Transverse colon (tissue), 4 donors: ENCODE measurements around the gene SLC6A17. TPM values are rescaled to one million over a fixed set of nuclear protein-coding genes. Genes with fewer than 3 reads are reported as not detected.

ENCODE experiments used
- DNase-seq: peaks from one replicate; pipeline ENCODE4 v3.0.0-alpha.2; 2019
- H3K27ac ChIP-seq, 4 donors: fragments of 200-600 bp; sonication (generic); 2 replicates each; pipeline ENCODE4 v1.5.1; 2016 to 2018; ENCODE audit warnings: inconsistent platforms in 4 of 4
- H3K27me3 ChIP-seq: fragments of 200-600 bp; sonication (generic); 2 replicates; pipeline ENCODE4 v1.5.1; 2017; ENCODE audit warnings: inconsistent platforms
- H3K36me3 ChIP-seq, 4 donors: fragments of 200-600 bp; sonication (generic); 2 replicates each; pipeline ENCODE4 v1.5.1; 2017 to 2019; ENCODE audit warnings: inconsistent platforms in 4 of 4
- H3K4me1 ChIP-seq, 4 donors: fragments of 200-600 bp; sonication (generic); 2 replicates each; pipeline ENCODE4 v1.5.1; 2017 to 2020; ENCODE audit warnings: inconsistent platforms in 4 of 4
- H3K4me3 ChIP-seq, 4 donors: fragments of 200-600 bp; sonication (generic); 1 replicate in 1 of 4; 2 replicates in 3 of 4; pipeline versions ENCODE4 v1.5.1 to v1.6.1; 2017 to 2019; ENCODE audit warnings: inconsistent platforms in 4 of 4
- H3K9me3 ChIP-seq, 2 donors: fragments of 200-600 bp; sonication (generic); 2 replicates each; pipeline ENCODE4 v1.5.1; 2017 to 2019; ENCODE audit warnings: inconsistent platforms in 2 of 2
- EP300 ChIP-seq: sonication (generic); formaldehyde crosslinking; IDR thresholded peaks from one replicate; pipeline ENCODE4 v1.6.1; 2017; ENCODE audit warnings: antibody characterized with exemption, low read depth
- POLR2A ChIP-seq: fragments of 450-650 bp; IDR thresholded peaks from one replicate; pipeline ENCODE4 v1.6.1; 2016; ENCODE audit warnings: antibody characterized with exemption, mild to moderate bottlenecking, moderate library complexity
- POLR2AphosphoS5 ChIP-seq, 3 donors: sonication (generic); formaldehyde crosslinking; IDR thresholded peaks; one replicate each; pipeline ENCODE4 v1.6.1; 2016; ENCODE audit warnings: antibody characterized with exemption in 3 of 3
- WGBS, 2 donors: methylation state at CpG; one replicate each; pipeline ENCODE4 v1.1.5; 2018; ENCODE audit warnings: low coverage in 1 of 2; 5-methylcytosine and 5-hydroxymethylcytosine counted together
- in situ Hi-C, 4 donors: fragments of 200-750 bp; cut with MboI; loops; one replicate each; pipeline versions ENCODE4 v1.15.0 to v1.15.1; 2017; ENCODE audit warnings: low sequenced_read_pairs in 3 of 4, low pct_ligation_motif_present in 1 of 4, low pct_unique_long_range_greater_than_20kb in 1 of 4
- intact Hi-C: fragments of 100-400 bp; cut with DNase I; formaldehyde crosslinking; loops from one replicate; pipeline ENCODE4 v1.15.1; 2023; ENCODE audit warnings: low total_unique reads
- total RNA-seq, 4 donors: library from RNA; depleted of rRNA; stranded (reverse); fragments of >200 nt; gene quantifications; one replicate each; pipeline ENCODE4 v1.1.0, GENCODE V29; 2016
- TF ChIP-seq, protein P1 (sequence below), 5 experiments: fragments of 200-600 bp in 3 of 5; fragments of 450-650 bp in 2 of 5; sonication (generic) in 3 of 5; IDR thresholded peaks; 1 replicate in 2 of 5; 2 replicates in 3 of 5; pipeline ENCODE4 v1.5.1; 2016 to 2017; ENCODE audit warnings: antibody characterized with exemption in 5 of 5, inconsistent platforms in 3 of 5, mild to moderate bottlenecking in 2 of 5, moderate library complexity in 1 of 5

Gene SLC6A17
- total RNA-seq, 4 donors from 2014 or later, result under 0.01 to 0.37 (median 0.14) TPM; not detected in 1

DNA sequence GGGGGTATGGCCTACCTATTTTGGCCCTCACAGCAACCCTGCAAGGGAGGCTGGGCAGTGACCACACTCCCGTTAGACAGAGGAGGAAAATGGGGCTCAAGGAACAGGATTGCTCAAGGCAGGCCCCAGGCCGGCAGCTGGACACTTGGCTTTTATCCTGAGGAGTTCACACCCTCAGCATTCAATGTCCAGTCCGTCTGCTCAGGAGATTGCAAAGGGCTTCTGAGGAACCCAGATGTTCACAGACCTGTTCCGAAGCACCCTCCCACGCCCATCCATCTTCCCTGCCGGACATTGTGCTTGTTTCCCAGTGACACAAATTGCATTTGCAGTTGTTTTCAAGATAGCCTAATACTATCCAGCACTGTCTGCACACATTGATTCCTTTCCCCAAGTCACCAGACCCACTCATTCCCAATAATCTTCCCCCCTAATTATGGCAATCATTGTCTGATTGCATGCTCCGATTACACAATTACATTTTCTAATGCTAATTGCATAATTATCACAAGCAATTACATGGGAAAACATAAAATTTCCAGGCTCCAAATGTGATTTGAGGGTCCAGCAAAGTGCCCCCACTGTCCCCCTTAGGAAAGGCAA, 42.3 kb upstream of the SLC6A17 start:
- no peaks in the 10 kb centered on the region for H3K9me3 ChIP-seq
- H3K4me1 ChIP-seq, result no peaks in the 10 kb centered on the region
- TF ChIP-seq, protein P1, sequence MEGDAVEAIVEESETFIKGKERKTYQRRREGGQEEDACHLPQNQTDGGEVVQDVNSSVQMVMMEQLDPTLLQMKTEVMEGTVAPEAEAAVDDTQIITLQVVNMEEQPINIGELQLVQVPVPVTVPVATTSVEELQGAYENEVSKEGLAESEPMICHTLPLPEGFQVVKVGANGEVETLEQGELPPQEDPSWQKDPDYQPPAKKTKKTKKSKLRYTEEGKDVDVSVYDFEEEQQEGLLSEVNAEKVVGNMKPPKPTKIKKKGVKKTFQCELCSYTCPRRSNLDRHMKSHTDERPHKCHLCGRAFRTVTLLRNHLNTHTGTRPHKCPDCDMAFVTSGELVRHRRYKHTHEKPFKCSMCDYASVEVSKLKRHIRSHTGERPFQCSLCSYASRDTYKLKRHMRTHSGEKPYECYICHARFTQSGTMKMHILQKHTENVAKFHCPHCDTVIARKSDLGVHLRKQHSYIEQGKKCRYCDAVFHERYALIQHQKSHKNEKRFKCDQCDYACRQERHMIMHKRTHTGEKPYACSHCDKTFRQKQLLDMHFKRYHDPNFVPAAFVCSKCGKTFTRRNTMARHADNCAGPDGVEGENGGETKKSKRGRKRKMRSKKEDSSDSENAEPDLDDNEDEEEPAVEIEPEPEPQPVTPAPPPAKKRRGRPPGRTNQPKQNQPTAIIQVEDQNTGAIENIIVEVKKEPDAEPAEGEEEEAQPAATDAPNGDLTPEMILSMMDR (IDR thresholded peaks at IDR 0.05), result no peak
- no peak for TF ChIP-seq POLR2A
- TF ChIP-seq EP300, result no peak
- no peak for TF ChIP-seq POLR2AphosphoS5 (IDR thresholded peaks at IDR 0.05)
- no peaks in the 10 kb centered on the region for H3K36me3 ChIP-seq
- in situ Hi-C loops (loop anchor here in 1 of 4 donors (5.0 kb wide), 1 partner anchor 56 kb away; no protein-coding TSS in a partner anchor), intact Hi-C loops (loop anchor here (5.0 kb wide), 1 partner anchor 56 kb away; no protein-coding TSS in a partner anchor)
- no peak for DNase-seq
- H3K27me3 ChIP-seq, result peaks cover 6% of the 10 kb centered on the region
- no peak overlapping the region for H3K4me3 ChIP-seq
- no peak overlapping the region for H3K27ac ChIP-seq
- WGBS, 2 donors, result 58 to 65% methylated on average over 4 to 7 of the region's 7 CpGs

GRCh38 chr1:110111081-110111480, 39.2 kb upstream of the SLC6A17 start:
- intact Hi-C loops (no loop called here), in situ Hi-C loops (no loop called here)
- Histone ChIP-seq H3K27ac (no peak overlapping the region), H3K9me3 (no peaks in the 10 kb centered on the region), H3K36me3 (no peaks in the 10 kb centered on the region), H3K4me1 (no peaks in the 10 kb centered on the region), H3K4me3 (no peak overlapping the region), H3K27me3 (peaks cover 20% of the 10 kb centered on the region)
- DNase-seq, result no peak
- WGBS, 2 donors, result 76% methylated on average over 4 of the region's 4 CpGs; no CpG with 5 or more reads in 1 of the 2 donors
- TF ChIP-seq EP300 (no peak), POLR2A (no peak), POLR2AphosphoS5 (IDR thresholded peaks at IDR 0.05) (no peak)
- TF ChIP-seq, protein P1 (IDR thresholded peaks at IDR 0.05), result no peak

GRCh38 chr1:110112143-110112542, 38.2 kb upstream of the SLC6A17 start, which contains the start of gene UBL4B:
TSS of gene UBL4B (plus strand) at chr1:110112443. CDS start at chr1:110112535, 92 bp downstream.
- H3K27ac ChIP-seq, result no peak within 1 kb of the TSS
- no peak within 1 kb of the TSS for H3K4me3 ChIP-seq
- intact Hi-C loops (no loop called here), in situ Hi-C loops (no loop called here)
- no peaks in the 10 kb centered on the region for H3K4me1 ChIP-seq
- no peak for TF ChIP-seq POLR2A
- TF ChIP-seq, protein P1 (IDR thresholded peaks at IDR 0.05), result no peak
- TF ChIP-seq EP300, result no peak
- no peak for TF ChIP-seq POLR2AphosphoS5 (IDR thresholded peaks at IDR 0.05)
- WGBS, 2 donors, result 80 to 94% methylated on average over 3 to 5 of the region's 5 CpGs
- no peaks in the 10 kb centered on the region for H3K9me3 ChIP-seq
- no peaks in the 10 kb centered on the region for H3K36me3 ChIP-seq
- peaks cover 28% of the 10 kb centered on the region for H3K27me3 ChIP-seq
- DNase-seq, result no peak

DNA sequence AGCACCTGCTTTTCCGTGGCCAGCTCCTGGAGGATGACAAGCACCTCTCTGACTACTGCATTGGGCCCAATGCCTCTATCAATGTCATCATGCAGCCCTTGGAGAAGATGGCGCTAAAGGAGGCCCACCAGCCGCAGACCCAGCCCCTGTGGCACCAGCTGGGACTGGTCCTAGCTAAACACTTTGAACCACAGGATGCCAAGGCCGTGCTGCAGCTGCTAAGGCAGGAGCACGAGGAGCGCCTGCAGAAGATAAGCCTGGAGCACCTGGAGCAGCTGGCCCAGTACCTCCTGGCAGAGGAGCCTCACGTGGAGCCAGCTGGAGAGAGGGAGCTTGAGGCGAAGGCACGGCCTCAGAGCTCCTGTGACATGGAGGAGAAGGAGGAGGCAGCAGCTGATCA, 37.6 kb upstream of the SLC6A17 start:
- DNase-seq, result no peak
- TF ChIP-seq POLR2A (no peak), POLR2AphosphoS5 (IDR thresholded peaks at IDR 0.05) (no peak), EP300 (no peak)
- TF ChIP-seq, protein P1 (IDR thresholded peaks at IDR 0.05), result no peak
- no peaks in the 10 kb centered on the region for H3K4me1 ChIP-seq
- H3K4me3 ChIP-seq, result no peak overlapping the region
- no peaks in the 10 kb centered on the region for H3K36me3 ChIP-seq
- H3K27ac ChIP-seq, result no peak overlapping the region
- in situ Hi-C loops, result no loop called here
- WGBS, 2 donors, result 20 to 59% methylated on average over 1 to 9 of the region's 9 CpGs
- H3K27me3 ChIP-seq, result peaks cover 28% of the 10 kb centered on the region
- H3K9me3 ChIP-seq, result no peaks in the 10 kb centered on the region
- intact Hi-C loops, result no loop called here
